Activated gamma-delta T cell (primary cell): ENCODE measurements around the gene PEX11G.

ENCODE experiments used
- DNase-seq: peaks from one replicate; lab custom pipeline; 2025; lab: John Stamatoyannopoulos, UW

Gene PEX11G

DNA sequence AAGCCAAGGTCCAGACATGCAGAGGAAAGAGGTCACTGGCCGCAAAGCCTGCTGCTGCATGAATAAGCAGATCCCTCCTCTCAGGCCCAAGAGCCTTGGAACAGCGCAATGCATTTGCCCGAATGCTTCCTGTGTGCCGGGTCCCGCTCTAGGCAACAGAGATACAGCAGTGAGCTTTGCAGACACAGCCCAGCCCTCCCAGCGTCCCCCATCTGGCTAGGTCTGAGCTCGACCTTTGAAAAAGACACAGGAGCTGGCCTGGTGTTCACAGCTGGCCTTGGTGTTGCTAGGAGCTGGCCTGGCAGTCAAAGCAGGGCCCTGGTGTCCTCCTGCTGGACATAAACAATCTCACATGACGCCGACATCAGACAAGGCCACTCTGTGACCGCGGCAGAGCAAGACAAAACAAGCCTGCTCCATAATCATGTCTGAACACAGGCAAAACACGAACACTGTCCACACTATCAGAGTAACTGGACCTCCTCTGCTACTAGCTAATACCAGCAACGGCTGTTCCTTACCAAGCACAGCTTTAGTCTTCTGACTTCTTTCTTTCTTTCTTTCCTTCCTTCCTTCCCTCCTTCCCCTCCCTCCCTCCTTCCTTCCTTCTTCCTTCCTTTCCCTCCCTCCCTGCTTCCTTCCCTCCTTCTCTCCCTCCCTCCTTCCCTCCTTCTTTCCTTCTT is 5.7 kb upstream of the PEX11G start:
- no peak for DNase-seq

DNA sequence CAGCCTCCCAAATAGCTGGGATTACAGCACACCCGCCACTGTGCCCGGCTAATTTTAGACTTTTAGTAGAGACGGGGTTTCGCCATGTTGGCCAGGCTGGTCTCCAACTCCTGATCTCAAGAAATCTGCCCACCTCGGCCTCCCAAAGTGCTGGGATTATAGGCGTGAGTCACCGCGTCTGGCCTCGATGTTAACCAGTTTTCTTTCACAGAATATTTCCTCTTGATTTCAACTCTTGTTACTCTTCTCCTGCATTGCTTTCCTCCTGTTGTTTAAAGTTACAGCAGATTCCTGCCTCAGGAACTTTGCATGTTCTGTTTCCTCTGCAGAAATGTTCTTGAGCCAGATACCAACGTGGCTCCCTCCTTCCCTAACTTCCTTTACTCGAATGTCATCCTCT is 3.7 kb upstream of the PEX11G start:
- DNase-seq: no peak

DNA sequence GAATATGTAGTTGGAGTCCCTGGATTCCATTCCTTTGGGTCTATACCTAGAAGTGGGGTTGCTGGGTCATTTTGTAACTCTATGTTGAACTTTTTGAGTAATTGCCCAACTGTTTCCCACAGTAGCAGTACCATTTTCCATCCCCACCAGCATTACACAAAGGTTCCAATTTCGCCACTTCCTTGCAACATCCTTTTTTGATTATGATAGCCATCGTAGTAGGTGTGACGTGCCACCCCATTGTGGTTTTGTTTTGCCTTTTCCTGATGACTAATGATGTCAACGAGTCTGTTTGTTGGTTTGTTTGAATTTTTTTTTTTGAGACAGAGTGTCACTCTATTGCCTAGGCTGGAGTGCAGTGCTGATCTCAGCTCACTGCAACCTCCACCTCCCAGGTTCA is 3.3 kb upstream of the PEX11G start:
- no peak for DNase-seq

DNA sequence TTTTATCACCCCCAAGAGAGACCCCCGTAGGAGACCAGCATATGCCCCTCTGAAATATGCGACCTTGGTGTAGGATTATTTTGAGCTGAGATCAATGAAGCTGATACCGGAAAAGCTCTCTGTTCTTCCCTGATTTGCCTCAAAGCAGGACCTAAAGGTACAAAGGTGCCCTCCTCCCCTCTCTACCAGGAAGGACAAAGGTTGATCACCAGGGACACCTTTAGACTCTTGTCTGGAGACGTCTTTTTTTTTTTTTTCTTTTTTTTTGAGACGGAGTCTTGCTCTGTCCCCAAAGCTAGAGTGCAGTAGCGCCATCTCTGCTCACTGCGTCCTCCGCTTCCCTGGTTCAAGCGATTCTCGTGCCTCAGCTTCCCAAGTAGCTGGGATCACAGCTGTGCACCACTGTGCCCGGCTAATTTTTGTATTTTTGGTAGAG is 792 bp upstream of the PEX11G start:
- DNase-seq: no peak

DNA sequence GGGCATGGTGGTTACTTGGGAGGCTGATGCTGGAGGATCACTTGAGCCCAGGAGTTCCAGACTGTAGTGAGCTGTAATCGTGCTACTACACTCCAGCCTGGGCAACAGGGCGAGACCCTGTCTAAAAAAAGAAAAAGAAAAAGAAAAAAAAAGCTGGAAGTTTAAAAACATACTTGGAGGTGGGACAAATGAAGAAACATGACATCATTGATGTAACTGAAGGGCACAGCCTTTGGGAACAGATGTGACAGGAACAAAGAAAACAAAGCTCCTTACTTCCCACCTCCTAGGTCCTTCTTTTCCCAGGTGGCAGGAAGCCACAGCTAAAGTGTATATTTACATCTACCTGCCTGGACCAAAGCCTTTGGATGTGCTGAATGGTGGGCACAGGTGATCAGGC is 1.9 kb downstream of the PEX11G start:
- DNase-seq: no peak

DNA sequence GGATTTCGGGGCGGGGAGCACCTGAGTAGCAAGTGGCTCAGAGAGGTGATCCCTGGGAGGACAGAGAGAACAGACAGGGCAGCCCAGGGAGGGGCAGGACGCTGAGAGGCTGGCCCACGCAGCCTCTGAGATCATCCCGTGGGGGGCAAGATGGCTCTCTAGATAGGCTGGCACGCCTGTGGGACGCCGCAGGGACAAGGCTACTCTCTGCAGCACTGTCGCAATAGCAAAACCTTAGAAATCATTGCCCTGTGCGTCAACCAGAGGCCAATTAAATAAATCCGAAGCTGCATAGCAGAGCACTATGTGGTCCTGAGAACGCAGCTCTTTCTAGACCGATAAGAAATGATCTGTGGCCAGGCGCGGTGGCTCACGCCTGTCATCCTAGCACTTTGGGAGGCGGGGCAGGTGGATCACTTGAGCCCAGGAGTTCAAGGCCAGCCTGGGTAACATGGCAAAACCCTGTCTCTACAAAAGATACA is 5.1 kb downstream of the PEX11G start:
- no peak for DNase-seq

DNA sequence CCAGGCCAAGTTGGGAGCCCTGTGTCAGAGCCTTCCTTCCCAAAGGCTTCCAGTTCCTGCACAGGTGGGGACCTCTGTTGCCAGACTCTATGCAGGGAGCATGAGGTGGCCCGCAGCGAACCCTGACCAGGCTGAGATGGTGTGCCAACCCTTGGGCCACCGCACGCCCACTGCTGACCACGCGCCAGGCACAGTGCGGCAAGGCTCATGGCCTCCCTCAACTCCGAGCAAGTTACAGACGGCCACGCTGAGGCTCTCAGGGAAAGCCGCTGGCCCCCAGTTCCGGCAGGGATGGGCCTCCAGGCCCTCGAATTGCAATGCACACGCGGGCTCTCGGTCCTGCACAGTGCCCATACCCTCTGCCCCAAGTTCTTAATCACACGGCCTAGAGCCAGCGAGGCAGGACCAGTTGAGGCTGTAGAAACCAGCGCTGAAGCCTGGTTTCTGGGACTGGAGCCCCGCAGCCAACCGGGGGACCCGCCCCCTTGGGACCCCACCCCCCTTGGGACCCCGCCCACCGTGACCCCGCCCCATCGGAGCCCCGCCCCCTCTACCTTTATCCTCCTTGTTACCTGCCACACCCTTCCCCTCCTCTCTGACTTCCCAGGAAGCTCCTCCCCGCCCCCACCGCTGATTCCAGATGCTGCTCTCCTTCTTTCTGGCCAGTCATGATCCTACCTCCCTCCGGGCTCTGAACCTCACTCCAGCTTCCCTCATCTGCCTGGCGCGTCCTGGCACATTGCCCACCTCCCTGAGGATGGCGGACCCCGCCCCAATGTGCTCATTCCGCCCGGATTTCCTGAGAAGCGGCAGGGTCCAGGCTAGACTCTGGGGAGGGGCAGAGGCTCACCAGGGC is 6.0 kb downstream of the PEX11G start:
- DNase-seq: no peak

DNA sequence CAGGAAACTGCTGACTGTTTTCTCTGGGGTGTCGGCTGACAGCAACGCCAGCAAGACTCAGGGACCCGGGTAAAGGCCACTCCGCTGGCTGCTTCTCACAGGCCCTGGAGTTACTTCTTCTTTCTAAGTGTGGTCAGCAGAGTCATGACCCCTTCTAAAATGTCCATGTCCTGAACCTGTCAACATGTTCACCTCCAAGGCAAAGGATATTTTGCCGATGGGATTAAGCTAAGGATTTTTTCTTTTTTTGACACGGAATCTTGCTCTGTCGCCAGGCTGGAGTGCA is 7.9 kb downstream of the PEX11G start:
- no peak for DNase-seq

DNA sequence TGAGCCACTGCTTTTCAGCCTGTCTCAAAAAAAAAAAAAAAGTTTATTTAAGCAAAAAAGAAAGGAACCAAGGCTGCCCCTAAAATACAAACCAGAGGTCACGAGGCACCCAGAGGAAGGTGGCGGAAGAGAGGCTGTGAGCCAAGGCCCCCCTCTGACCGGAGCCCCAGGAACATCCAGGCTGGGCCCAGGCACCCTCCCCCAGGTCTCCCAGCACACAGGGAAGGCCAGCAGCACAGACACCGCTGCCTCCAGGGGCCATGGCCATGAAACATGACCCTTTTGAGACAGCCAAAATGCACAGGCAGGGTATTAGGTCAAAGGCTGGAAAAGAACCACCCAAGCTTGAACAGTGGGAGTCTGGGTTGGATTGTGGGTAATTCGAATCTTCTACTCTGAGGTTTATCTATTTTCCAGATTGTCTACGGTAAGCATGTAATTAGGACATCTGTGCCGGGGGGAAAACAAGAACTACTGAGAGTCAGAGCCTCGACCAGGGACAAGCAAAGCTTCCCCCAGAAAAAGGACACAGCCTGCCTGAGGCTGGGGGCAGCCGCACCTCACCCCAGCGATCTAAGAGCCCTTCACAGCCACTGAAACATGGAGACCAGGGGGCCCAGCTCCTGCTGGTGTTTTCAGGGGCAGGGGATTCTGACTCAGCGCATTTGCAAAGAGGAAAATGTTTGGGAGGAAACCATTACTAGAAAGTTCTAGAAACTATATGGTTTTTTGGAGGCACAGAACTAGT is 8.4 kb downstream of the PEX11G start:
- no peak for DNase-seq

DNA sequence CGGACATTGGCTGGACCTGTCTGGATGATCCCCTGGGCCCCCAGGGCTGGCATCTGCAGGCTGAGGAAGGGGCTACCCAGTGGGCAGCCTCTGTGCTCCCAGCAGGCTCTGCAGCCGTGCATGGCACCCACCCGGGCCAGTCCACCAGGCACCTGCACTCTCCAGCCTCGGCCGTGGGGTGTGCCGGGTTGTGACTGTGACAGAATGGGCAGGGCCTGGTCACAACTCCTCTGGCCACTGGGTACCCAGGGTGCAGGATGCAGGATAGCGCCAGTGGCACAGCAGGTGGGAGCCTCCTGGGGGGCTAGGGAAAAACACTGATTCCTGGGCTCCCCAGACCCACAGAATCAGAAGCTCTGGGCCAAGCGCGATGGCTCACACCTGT is 10.0 kb downstream of the PEX11G start:
- DNase-seq: no peak

DNA sequence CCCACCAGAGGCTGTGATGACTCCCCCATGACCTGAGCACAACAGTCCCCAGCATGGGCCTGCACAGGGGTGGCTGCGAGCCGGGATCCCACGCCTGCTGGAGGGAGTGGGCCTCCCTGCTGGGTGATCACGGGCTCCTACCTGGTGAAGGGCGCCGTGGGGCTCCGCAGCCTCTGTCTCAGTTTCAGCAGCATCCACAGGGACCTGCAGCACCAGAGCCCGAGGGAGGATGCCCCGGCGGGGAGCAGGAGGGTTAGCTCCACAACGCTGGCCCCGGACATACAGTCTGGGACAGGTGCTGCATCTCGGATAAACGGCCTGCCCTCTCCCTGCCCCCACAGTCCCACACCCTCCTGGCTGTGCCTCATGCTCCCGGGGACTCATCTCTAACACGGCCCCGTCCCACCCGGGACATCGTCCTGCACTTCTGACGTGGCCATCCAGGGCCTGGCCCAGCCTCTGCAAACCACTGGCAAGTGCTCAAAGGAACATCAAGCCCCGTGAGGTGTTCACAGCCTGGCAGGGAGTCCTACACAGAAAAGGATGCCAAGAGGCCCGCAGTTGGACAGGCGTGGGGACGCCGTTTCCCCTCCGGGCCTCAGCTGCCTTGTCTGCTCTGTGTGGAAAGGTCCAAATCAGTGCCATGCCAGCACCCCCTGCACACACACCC is 10.5 kb downstream of the PEX11G start:
- no peak for DNase-seq

DNA sequence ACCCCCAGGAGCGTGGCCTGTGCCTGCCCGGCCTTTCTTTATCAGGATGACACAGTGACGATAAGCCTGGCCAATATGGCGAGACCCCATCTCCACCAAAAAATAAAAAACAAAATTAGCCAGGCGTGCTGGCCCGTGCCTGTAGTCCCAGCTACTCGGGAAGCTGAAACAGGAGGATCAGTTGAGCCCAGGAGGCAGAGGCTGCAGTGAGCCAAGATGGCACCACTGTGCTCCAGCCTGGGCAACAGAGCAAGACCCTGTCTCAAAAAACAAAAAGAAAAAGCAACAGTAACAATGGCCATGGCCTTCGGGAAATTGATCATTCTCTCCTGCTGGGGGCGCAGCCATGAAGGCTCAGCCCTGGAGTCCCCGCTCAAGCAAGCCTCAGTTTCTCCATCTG is 11.1 kb downstream of the PEX11G start:
- DNase-seq: no peak

DNA sequence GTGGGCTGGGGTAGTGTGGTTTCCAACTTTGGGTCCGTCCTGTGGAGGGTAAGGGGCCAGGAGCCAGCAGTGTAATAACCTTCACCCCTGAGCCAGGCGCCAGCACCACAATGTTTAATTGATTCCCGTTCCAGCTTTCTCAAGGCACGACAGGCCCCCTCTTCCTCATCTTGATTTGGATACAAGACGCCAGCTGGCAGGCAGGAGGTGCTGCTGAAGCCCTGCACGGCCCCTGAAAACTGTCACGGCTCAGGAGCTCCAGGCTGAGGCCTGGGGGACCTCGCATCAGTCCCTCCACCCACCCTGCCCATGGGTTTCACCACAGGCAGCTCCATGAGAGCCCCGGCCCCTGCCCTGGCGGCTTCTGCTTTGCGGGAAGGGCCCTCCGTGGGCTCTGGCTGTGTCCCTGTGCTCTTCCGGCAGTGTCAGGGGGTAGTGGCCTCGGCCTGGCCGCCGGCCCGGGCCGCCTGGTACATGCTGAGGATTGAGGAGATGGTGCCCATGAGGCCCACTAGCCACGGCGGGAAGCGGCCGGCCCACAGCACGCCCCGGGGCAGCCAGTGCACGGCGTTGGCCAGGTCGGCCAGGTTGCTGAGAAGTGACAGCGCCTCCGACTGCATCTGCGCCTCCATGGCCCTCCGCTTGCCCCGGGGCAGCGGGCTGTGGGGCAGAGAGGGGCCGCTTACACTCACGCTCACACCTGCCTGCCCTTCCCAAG is 11.9 kb downstream of the PEX11G start:
- no peak for DNase-seq

DNA sequence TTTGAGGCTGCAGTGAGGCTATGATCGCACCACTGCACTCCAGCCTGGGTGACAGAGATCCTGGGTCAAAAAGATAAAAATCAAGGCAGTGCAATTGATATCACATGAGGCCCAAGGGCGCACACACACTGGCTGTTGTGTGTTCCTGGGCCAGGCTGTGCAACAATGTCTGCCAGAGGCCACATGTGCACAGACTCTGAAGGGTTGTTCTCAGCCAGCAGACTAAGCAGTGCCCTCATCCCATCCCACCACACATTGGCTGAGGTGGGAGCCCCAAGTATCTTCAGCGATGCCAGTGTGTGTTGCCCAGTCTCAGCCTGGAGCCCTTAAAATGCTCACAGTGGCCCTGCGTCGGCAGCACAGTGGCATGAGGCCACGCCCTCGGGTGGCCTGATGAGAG is 12.6 kb downstream of the PEX11G start:
- no peak for DNase-seq

DNA sequence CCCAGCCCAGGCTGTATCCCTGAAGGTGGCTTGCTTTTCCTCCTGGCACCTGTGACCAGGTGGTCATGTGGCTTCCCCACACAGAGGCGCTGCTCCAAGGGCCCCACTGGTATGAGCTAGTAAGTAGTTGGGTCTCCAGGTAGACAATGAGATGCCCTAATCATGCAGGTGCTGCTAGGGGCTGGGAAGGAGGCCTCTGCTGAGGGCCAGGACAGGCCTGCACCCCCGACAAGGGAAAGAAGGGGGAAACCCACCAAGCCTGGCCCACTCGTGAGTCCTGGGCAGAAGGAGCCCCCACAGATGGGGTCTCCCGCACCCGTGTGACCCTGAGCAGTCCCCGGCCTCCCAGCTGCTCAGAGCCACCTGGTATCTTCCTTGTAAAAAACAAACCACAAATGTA is 13.2 kb downstream of the PEX11G start:
- DNase-seq: no peak

DNA sequence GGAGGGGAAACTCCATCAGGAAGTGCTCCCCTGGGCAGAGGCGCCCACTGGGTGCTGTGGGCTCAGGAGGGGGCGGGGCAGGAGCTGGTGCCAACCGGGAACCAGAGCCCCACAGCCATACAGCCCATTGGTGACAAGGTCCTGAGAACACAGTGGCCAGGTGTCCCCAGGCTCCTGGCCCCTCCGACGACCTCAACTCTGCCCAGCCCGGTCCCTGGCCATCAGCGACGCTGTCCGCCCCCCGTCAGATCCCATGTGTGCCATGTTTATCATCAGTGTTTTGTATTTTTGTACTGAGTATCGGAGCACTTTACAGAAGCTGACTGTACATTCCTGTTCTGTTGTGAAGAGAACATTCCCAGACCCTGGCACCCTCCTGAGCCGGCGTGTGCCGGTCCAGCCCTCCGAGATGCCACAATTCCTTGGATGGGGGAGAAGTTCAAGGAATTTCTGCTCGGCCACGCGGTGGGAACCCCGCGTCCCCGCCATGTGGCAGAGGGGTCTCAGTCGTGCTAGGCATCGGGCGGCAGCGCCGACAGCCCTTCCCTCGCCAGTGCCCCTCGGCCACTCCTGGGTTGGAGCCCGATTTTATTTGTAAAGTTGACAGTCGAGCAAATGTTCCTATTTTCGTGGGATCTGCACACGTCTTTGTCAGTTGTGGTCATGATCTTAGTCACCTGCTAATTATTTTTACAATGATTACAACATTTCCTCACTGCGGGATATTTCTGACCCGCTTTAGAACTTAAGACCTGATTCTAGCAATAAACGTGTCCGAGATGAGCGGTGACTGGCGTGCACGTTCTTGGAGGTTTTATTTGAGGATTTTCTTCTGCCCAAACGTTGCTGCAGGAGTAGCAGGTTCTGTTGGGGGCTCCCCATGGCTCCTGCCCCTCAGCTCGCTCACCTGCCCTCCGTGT is 16.9 kb downstream of the PEX11G start:
- DNase-seq: no peak

DNA sequence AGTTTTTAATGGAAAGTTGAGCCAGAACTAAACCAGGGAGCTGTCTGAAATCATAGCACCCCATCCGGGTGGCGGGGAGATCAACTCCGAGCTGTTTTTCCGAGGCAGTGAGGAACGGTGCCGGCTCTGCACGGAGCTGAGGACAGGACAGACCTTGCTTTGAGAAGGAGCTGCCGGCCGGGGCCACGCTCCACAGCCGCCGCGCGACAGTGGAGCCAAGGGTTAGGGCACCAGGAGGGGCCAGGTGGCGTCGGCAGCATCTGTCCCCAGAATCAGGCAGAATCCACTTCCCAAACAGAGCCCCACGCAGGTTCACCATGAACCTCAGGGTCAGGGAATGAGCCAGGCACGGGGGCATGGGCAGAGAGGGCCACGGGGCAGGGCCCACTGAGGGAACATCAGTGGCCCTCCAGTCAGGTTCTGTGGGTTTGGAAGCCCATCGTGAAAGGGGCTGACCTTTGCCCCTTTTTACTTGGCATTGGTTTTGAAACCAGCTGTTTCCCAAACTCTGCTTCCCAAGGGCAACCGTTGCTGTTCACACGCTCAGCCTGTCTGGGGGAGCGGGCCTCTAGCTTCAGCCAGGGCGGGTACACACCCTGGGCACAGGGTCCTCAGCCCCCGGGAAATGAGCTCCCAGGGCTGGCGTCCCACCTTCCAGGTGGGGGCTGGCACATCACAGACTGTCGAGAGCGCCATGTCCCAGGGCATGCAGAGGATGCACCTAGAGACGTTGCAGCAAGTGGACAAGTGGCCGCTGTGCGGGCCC is 18.1 kb downstream of the PEX11G start:
- no peak for DNase-seq

DNA sequence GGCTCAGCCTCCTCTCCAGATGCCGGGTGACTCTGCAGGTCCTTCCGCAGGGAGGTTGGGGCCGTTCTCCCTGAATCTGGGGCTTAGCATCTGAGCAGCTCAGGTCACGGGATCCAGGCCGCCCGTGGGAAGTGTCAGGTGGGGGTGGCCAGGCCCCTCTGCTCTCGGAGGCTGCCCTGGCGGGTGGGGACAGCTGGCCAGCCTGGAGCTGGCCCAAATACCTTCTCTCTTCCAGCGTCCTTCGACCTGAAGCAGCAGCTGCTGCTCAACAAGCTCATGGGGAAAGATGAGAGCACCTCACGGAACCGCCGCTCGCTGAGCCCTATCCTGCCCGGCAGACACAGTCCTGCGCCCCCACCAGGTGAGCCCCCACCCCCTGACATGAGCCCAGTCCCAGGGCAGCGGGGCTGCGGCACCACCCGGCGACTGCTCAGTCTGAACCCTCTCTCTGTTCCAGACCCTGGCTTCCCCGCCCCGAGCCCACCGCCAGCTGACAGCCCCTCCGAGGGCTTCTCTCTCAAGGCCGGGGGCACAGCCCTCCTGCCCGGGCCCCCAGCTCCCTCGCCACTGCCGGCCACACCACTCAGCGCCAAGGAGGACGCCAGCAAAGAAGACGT is 19.1 kb downstream of the PEX11G start:
- no peak for DNase-seq

DNA sequence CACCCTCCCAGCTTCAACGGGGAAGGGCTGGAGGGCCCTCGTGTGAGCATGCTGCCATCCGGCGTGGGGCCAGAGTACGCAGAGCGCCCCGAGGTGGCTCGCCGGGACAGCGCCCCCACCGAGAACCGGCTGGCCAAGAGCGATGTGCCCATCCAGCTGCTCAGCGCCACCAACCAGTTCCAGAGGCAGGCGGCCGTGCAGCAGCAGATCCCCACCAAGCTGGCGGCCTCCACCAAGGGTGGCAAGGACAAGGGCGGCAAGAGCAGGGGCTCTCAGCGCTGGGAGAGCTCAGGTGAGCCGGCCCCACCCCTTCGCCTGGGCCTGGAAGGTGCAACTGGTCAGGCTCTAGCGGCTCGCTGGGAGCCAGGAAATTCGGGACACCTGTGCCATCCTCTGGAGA is 20.0 kb downstream of the PEX11G start:
- DNase-seq: no peak
